ELF-1 (cell line): ENCODE measurements around the gene TRPC4.

Experiments used
- DNase-seq: peaks from one replicate; pipeline ENCODE4 v3.0.0-alpha.2; 2016; ENCODE audit warnings: low read depth, low spot score

The TRPC4 gene

DNA sequence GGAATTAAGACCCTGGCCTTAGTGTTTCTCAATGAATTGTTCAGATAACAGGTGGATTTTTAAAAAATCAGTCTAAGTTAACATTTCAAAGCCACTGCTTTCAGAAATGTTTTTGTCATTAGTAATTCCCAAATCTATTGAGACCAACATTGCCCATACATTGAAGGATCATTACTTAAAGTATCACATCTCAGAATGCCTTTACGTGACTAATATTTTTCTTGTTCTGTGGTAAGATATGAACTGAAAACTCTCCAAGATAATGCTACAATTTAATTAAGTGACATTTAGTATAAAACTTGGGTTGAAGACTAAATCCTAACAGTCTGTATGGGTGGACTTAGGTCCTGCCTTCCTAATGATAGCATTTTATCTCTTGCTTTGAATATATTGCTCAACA, 211.6 kb downstream of the TRPC4 start:
- no peak for DNase-seq

DNA sequence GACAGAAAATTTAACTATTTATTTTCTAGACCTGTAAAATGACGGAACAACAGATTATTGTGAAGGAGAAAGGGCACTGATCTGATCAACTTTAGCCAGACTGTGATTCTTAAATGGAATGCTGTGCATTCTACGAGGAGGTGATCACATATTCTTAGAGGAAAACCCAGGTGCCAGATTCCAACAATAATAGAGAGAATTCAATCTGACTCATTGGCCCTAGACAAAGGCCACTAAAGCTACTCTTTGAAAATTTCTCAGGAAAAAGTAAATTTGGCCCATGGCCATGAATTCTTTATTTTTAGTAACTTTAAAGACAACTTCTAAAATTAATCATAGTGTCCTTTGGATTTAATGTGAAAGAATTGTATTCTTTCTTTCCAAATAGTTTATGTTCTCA, 212.4 kb downstream of the TRPC4 start:
- no peak for DNase-seq

DNA sequence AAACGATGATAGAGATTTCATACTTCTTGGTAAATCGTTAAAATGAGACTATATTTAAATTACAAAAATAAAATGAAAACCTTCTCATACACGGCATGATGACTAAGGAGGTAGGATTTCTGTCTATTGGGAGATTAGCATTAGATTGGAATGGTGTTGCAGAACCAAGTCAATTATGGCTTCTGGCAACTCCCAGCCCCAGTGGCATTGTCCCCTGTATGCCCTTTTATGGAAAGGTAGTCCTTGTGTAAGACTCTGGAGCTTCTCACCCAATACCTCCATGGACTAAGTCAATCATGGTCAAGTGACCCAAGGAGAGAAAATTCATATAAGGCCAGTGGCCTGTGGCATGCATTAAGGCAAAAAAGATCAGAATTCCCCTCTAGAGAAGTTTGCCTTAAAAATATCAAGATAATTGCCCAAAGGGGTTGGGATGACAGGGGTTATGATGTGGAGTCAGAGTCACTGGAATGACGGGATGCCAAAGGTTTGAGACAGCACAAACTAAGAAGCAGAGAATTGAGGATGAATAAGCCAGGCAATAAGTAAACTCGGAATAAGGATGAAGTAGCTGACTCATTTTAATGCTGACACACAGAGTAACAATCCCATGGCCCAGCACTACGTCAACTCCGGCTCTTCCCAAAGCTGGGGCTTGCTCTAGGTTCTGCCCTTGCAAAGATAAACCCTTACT, 213.2 kb downstream of the TRPC4 start:
- no peak for DNase-seq

DNA sequence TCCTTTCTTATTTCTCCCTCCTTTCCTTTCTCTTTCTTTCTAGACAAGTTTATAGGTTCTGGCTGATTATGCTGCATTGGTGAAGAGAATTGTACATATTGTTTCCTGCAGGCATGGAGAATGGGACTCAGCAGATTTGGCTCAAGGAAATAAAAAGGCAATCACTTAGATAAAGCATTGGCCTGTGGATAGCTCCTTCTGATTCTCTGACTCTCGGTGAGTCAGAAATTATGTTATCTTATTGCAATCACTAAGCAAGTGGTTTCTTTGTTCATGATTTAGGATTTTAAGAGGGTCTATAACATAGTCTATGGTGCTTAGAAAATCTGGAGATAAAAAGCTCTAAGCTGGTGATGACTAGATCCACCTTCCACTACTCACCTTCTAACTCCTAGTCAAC, 217.0 kb downstream of the TRPC4 start:
- no peak for DNase-seq

DNA sequence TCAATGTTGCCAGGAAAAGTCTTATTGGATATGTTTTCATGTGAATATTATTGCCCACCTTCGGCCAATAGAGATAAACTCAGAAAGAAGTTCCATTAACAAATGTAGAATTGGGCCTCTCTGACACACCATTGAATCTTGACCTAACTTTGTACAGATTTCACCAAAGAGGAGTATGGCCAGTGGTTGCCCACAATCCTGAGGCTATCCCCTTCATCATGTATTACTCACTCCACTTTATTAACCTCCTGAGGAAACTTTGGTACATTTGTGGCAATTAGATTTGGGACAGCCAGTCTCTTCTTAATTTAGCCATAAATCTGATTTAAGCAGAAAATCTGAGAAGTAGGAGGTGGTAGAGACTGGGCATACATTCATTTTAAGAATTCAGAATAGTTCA, 217.7 kb downstream of the TRPC4 start:
- no peak for DNase-seq

DNA sequence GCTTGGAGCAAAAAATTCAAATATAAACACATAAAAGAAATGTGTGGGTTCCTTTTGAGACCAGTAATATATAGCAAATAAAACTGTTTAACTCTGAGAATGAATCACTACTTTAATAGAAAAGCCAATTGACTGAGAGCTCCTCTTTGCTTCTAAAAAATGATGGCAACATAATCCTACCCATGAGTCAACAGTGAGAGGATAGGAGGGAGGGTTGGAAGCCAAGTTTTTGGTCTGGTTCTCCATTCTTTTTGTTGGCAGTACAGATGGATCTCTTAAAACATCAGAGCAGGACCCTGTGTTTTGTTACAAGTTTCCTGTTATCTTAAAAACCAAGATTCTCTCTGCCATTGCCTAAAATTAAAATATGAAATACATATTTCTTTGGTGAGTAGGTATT, 221.0 kb downstream of the TRPC4 start:
- no peak for DNase-seq

DNA sequence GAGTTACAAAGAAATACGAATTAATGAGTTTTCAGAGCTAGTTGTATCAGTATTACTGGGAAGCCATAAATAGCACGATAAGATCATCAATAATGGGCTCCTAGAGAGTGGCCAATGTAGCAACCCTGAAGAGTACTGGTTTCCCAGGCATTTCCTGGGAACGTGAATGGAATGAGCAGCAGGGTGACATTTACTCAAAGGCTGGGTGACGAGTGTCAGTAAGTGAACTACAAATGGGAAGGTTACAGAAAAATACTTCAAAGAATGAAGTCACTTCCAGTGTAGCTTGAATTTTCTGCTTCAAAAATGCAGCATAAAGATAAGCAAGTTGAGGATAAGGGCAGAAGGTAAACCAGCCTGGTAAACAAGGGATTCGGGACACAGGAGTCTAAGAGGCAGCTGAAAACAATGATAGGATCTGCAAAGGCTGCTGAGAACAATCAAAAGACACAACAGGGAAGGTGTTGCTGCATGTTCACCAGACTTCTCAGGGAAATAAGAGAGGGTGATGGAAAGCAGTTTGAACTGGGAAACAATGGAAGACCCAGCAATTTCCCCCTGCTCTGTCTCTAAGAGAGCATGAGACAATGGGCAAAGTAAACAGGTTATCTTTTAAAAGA, 222.4 kb downstream of the TRPC4 start:
- DNase-seq, result peak; percentile 32

DNA sequence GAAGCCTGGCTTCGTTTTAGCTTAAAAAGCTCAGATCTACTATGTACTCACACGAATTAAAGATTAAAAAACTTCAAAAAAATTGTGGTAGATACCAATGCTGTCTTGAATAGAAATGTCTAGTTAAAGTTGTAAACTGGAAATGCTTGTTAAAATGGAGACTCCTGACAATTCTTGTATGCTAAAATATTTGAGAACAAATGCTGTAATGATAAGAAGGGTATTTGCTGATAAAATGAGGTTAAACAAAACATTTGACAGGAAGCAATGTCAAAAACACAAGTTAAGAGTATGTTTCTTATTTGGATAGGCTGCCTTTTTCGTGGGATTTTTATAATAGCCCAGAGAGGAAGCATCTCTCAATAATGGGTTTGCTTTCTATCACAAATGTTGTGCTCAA, 223.0 kb downstream of the TRPC4 start:
- no peak for DNase-seq

DNA sequence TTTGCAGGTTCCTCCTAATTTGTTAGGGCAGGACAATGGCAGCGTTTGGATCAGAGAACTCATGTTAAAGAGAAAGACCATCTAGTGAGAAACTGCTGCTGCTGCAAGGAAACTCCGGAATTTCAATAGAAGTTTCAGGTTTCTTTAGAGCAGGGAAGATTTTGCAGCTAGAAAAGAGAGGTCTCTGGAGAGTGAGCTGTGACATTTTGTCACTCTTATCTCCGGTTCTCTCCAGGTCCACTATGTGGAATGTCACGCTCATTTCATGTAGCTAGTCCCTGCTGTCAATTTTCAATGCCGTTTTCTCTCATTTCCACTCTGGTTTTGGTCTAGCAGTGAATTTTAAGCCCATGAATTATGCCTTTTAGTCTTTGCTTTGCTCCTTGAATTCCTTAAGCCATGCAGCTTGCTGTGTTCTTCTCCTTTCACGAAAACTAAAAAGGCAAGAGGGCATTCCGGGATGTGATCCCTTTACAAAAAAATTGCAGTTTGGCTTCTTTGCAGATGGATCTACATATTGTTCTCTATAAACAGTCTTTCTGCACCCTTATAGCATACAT, 224.3 kb downstream of the TRPC4 start:
- no peak for DNase-seq

DNA sequence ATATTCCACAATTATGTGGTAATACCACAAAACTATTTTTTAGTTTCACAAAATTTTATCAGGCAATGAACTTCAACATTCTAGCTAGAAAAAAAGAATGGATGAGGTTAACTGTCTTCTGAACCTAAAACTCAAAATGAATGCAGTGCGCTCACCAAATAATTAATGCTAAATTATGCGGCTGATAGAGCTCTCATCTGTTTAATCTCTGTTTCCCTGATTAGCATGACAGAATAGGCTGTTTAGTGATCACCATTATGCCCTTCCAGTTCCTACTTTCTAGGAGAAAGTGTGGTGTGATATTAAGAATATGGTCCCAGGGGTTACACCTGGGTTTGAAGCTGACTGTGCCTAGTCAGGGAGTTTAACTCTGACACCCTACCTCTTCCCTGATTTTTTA, 228.2 kb downstream of the TRPC4 start:
- DNase-seq, result no peak

DNA sequence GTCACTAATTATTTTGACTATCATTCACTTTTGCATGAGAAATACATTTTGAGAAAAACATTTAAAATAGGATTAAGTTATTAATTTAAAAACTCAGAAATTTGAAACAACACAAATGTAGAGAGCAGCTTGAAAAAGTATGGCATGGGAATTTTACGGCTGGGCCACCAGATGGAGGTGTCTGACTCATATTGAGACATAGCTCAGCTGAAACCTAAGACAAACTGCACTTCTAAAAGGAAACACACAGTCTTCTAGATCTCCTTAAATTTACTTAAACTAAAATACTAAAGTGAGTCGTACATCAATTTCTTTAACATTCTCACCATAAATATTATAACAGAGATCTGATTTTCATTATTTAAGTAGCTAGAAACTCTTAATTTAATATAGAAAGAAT, 229.1 kb downstream of the TRPC4 start:
- no peak for DNase-seq

DNA sequence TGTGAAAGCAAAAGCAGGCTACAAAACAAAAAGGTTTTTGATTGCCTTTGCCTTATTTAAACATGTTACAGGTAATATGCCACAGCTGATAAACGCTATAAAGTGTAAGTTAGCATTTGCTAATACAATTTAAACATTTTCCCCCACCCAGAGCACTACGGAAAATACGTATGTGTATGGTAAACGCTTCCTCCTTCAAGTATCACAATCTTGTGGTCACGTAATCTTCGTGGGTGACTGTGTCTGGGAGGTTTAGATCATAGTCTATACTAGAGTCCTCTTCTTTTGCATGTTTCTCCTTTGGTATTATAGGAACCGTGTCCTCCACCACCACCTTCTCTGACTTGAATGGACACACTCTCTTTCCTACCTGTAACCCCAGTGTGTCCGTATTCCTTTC, 232.9 kb downstream of the TRPC4 start:
- no peak for DNase-seq

DNA sequence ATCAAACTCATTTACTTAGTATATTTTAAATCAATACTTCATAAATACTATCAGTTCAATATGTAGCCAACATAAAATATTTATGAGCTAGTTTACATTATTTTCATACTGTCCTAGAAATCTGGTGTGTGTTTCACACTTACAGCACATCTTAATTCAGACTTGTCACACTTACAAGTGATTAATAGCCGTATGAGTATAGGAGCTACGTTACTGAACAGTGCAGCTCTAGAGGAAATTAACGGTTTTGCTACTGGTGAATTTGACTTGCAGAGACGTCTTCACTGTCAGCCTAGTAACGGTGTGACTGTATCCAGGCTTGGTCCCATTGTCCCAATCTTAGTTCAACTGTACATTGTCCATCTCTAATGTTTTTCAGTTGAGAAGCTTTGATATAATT, 237.3 kb downstream of the TRPC4 start:
- no peak for DNase-seq

DNA sequence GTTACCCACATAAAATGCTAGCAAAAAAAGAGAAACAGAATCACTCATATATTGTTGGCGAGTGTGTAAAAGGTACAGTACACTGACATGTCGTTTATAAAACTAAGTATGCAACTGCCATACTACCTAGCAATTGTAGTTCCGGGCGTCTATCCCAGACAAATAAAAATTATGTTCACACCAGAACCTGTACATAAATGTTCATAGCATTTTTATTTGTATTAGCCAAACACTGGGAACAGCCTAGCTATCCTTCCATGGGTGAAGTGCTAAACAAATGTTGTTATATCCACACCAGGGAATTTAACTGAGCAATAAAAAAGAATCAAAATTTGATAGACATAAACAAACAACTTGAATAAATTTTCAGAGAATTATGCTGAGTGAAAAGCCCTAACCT, 242.1 kb downstream of the TRPC4 start:
- no peak for DNase-seq

DNA sequence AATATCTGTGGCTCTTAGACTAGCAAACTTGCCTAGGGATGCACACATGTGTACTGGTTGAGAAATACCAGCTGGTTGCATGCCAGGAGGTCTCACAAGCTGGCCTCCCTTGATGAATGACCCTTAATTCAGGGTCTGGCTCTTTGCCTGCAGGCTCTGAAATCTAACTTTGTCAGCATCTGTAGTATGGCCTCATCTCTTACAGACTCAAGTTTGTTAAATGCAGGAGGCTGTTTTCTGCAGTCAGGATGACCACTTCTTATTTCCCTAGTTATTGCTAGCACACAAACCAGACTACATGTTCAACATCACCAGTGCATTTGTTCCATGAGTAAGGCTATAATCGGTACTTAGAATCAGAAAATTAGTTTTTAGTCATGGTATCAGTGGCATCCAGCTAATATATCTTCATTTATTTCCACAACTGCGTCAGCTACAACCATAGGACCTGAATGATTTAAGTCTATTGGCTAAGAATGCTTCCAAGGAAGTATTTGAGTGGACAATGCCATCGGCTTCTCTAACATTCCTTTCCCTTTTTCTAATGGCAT, 247.7 kb downstream of the TRPC4 start:
- peak; percentile 7 for DNase-seq

DNA sequence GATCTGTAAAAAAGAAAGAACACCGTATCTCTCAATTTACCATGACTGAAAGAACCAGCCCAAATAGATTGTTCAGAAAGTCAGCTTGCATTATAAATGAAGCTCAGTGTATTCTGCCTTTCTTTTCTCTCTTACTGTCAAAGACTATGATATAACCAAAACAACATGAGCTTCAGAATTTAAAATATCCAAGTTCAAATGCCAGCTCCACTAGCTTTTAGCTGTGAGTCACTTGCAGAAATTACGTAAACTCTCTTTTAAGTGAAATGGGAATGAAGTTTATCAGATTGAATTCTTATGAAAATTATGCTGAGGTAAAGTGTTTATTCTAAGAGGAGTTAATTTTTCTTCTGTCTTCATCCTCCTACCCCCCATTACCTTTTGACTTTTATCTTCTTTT, 251.0 kb downstream of the TRPC4 start:
- no peak for DNase-seq

DNA sequence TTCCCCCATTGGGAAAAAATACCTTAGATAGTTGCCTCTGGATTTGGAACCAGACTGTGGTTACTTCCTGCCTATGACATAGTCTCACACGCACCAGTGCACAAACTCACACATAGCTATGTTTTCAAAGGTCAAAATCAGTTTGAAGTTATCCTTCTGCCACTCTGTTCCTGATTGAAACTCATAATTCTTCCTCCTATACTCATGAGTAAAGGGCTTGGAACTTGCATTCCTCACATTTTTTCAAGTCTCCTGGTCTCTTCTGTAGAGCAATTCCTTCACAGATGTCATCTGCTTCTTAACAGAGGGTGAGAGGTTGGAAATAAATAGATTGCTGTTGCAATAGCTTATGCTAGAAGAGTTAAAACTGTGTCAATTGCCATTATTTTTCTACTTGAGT, 252.4 kb downstream of the TRPC4 start:
- peak; percentile 3 for DNase-seq

DNA sequence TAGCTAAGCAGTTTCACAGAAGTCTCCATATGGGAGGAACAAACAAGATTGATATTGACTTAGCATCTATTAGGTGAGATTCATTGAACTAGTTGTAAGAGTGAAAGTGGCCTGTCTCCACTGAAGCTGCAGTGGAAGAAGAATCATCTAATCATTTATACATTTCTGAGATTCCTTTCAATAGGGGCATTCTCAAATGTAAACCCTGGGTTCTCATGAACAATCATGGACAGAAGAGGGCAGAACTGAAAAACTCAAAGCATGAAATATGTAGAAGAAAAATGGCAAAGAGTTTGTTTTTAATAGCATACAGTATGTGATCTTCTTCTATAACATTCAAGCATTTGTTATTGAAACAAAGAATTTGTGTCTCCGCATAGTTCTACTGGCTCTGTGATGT, 253.4 kb downstream of the TRPC4 start:
- DNase-seq, result no peak

DNA sequence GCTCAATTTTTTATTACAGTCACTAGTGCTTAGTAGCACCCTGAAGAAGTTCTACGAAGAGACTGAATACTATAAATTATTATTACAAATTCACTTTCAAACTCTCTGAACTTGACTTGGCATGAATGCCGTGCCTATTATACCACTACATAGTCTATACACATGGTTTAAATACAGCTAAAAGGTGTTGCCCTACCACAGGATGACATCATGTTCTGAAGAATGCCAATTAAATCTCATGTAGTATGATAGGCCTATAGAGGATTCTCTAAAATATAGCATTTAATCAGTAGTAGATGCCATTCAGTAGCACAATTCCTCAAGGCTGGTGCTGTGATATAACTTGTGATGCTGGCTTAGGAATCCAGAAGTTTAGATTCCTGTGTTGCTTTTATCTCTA, 254.3 kb downstream of the TRPC4 start:
- DNase-seq, result no peak

DNA sequence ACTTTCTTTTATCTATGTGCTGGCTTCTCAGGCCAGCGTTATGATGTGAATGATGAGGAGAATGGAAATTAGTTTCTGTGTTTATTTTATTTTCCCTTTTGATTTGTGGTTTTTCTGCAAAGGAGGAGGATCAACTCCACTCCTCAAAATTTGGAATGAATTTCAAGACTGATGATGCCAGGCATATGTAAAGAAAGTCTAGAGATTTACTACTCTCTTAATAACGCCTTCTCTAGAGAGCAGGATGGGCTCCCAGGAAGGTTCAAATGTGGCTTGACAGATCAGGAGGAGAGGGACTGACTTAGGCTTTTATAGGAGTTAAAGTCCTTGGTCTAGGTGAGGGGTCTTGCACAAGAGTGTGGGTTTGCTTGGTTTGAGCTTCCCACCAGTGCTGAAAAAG, 255.9 kb downstream of the TRPC4 start:
- DNase-seq, result no peak

DNA sequence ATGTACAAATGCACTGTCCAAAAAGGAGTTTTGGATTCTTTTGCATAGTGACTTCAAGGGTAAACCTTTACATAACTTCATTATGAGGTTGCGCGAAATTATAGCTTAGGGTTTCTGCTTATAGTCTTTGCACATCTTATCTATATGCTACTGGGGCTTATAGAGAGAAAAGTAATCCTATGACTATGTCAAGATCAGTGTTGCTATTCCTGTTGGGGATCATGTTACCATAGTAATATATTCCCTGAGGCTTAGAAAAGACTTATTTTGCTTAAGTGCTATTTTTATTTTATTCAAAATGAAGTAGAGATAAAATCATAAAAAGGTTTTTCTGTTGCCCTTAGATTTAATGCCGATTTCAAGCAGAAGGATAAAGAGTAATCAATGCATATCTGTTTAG, 256.3 kb downstream of the TRPC4 start:
- no peak for DNase-seq

DNA sequence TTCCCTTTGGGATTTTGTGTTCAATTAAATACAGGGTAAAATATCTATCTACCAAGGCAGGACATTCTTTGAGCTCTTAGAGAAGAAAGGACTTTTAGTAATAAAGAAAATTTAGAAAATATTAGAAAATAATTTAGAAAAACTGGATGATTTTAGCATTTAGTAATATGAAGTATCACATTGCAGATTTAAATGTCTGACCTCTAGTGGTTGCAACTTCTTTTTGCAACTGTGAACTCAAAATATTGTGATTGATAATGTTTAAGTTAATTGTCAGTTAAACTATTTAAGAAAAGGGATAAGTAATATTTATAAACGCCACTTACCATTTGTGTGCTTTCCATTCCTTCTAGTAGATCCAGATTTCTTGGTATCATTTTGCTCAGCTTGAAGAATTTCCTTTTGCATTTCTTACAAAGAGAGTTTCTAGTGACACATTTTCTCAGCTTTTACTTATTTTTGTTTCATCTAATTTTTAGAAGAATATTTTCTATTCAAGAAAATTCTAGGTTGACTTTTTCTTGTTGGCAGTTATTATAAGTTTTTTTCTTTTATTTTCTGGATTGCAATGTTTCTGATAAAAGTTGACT, 260.7 kb downstream of the TRPC4 start:
- DNase-seq, result no peak
